ENCODE data around the gene DDX55.
"Not testable (repeated sequence)": the region's sequence is repeated elsewhere in the genome, so short reads cannot be mapped to it uniquely, and the experiment has no call there.

DDX55 gene, protein sequence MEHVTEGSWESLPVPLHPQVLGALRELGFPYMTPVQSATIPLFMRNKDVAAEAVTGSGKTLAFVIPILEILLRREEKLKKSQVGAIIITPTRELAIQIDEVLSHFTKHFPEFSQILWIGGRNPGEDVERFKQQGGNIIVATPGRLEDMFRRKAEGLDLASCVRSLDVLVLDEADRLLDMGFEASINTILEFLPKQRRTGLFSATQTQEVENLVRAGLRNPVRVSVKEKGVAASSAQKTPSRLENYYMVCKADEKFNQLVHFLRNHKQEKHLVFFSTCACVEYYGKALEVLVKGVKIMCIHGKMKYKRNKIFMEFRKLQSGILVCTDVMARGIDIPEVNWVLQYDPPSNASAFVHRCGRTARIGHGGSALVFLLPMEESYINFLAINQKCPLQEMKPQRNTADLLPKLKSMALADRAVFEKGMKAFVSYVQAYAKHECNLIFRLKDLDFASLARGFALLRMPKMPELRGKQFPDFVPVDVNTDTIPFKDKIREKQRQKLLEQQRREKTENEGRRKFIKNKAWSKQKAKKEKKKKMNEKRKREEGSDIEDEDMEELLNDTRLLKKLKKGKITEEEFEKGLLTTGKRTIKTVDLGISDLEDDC

DNA sequence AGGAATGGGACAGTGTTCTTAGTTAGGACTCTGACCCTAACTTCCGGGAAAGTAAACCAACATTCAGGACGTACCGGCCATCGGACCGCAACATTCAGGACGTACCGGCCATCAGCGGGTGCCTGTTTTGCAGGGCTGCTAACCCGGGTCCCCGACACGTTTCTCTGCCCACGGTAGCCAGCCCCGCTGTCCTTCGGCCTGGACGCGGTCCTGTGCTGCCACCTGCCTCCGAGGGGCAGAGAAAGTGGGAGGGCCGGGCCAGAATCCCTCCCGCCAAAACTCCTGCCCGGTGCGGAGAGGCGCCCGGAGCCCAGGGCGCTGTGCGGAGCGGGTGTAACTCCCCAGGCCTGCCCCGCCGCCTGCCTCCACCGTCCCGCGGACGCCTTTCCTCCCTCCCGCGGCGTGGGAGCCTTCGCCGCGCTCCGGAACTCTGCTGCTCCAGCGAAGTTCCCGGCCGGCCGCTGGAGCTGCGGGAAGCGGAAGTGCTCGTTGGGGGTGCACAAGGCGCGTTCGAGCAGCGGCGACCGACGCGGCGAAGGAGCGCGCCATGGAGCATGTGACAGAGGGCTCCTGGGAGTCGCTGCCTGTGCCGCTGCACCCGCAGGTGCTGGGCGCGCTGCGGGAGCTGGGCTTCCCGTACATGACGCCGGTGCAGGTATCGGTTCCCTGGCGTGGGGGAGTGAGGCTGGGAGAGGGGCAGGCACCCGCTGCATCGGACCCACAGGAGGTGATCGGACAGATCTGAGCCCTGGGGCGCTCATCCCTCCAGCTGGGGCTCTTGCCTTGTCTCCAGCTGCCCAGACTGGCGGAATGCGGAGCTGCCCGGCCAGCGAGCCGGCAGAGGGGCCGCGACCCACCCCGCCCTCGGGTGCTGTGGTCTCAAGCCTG lies at the start of gene DDX55:
Gene DDX55, plus strand, starts transcription at position 498 of the 888 bp plus-strand sequence. Its CDS starts 50 bp downstream, at position 548.
- H3K4me1 ChIP-seq (ENCODE audit: insufficient read depth, poor library complexity, severe bottlenecking): no peaks in the 10 kb centered on the region
- peak within 1 kb of the TSS; percentile 83 for H3K4me3 ChIP-seq (ENCODE audit: severe bottlenecking)
- DNase-seq (ENCODE audit: low spot score) (peak; percentile 70), ATAC-seq (ENCODE audit: low read depth) (peak; percentile 90)
- H3K9me3 ChIP-seq (ENCODE audit: severe bottlenecking): no peaks in the 10 kb centered on the region
- H3K27me3 ChIP-seq (ENCODE audit: insufficient read depth, poor library complexity, severe bottlenecking): no peaks in the 10 kb centered on the region
- peak within 1 kb of the TSS; percentile 31 for H3K27ac ChIP-seq (ENCODE audit: poor library complexity, severe bottlenecking)
- H3K36me3 ChIP-seq (ENCODE audit: low read depth): peaks cover 50% of the 10 kb centered on the region
- TF ChIP-seq, protein P1, sequence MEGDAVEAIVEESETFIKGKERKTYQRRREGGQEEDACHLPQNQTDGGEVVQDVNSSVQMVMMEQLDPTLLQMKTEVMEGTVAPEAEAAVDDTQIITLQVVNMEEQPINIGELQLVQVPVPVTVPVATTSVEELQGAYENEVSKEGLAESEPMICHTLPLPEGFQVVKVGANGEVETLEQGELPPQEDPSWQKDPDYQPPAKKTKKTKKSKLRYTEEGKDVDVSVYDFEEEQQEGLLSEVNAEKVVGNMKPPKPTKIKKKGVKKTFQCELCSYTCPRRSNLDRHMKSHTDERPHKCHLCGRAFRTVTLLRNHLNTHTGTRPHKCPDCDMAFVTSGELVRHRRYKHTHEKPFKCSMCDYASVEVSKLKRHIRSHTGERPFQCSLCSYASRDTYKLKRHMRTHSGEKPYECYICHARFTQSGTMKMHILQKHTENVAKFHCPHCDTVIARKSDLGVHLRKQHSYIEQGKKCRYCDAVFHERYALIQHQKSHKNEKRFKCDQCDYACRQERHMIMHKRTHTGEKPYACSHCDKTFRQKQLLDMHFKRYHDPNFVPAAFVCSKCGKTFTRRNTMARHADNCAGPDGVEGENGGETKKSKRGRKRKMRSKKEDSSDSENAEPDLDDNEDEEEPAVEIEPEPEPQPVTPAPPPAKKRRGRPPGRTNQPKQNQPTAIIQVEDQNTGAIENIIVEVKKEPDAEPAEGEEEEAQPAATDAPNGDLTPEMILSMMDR (IDR thresholded peaks at IDR 0.05; ENCODE audit: poor library complexity, severe bottlenecking): peak; percentile 64

DNA sequence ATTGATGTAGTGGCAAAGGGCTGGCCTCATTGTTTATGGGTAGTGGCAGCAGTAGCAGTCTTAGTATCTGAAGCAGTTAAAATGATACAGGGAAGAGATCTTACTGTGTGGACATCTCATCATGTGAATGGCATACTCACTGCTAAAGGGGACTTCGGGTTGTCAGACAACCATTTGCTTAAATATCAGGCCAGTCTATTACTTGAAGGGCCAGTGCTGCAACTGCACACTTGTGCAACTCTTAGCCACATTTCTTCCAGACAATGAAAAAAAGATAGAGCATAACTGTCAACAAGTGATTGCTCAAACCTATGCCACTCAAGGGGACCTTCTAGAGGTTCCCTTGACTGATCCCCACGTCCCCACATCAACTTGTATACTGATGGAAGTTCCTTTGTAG lies 47.8 kb upstream of the DDX55 start:
- not testable (repeated sequence) for ATAC-seq (ENCODE audit: low read depth); H3K27ac ChIP-seq (ENCODE audit: poor library complexity, severe bottlenecking); H3K27me3 ChIP-seq (ENCODE audit: insufficient read depth, poor library complexity, severe bottlenecking); H3K4me1 ChIP-seq (ENCODE audit: insufficient read depth, poor library complexity, severe bottlenecking); H3K4me3 ChIP-seq (ENCODE audit: severe bottlenecking); H3K9me3 ChIP-seq (ENCODE audit: severe bottlenecking); H3K36me3 ChIP-seq (ENCODE audit: low read depth); DNase-seq (ENCODE audit: low spot score)

DNA sequence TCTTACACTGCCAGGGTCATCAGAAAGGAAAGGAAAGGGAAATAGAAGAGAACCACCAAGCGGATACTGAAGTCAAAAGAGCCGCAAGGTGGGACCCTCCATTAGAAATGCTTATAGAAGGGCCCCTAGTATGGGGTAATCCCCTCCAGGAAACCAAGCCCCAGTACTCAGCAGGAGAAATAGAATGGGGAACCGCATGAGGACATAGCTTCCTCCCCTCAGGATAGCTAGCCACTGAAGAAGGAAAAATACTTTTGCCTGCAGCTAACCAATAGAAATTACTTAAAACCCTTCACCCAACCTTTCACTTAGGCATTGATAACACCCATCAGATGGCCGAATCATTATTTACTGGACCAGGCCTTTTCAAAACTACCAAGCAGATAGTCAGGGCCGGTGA lies 47.1 kb upstream of the DDX55 start:
- H3K4me1 ChIP-seq (ENCODE audit: insufficient read depth, poor library complexity, severe bottlenecking); H3K27me3 ChIP-seq (ENCODE audit: insufficient read depth, poor library complexity, severe bottlenecking); H3K27ac ChIP-seq (ENCODE audit: poor library complexity, severe bottlenecking); DNase-seq (ENCODE audit: low spot score); ATAC-seq (ENCODE audit: low read depth); H3K36me3 ChIP-seq (ENCODE audit: low read depth); H3K4me3 ChIP-seq (ENCODE audit: severe bottlenecking); H3K9me3 ChIP-seq (ENCODE audit: severe bottlenecking): not testable (repeated sequence)

DNA sequence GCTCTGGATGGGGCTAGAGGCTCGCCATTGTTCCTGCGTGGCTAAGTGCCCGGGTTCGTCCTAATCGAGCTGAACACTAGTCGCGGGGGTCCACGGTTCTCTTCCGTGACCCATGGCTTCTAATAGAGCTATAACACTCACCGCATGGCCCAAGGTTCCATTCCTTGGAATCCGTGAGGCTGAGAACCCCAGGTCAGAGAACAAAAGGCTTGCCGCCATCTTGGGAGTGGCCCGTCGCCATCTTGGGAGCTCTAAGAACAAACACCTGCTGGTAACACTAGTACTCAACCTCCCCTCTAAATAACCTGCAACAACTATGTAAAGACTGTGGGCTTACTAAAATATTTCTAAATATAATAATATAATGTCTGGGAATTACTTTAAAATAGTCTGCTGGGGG lies 43.4 kb upstream of the DDX55 start:
- H3K27me3 ChIP-seq (ENCODE audit: insufficient read depth, poor library complexity, severe bottlenecking); DNase-seq (ENCODE audit: low spot score); H3K4me3 ChIP-seq (ENCODE audit: severe bottlenecking); H3K9me3 ChIP-seq (ENCODE audit: severe bottlenecking); ATAC-seq (ENCODE audit: low read depth); H3K36me3 ChIP-seq (ENCODE audit: low read depth); H3K27ac ChIP-seq (ENCODE audit: poor library complexity, severe bottlenecking); H3K4me1 ChIP-seq (ENCODE audit: insufficient read depth, poor library complexity, severe bottlenecking): not testable (repeated sequence)

DNA sequence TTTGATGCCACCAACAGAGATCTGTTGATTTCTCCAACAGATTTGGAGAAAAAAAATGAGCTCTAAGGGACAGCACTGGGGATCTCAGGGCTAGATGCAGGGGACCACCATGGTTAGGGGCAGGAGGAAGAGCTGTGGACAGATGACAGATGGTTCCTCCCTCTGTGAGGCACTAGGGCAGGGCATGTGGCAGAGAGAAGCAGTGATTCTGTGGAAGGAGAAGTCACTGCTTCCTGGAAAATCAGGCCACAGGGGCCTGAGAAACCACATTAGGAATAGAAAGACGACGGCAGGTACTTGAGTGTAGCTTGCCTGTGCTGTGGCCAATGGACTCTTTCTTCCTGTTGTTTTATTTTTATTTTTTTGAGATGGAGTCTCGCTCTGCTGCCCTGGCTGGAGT lies 42.4 kb upstream of the DDX55 start:
- DNase-seq (ENCODE audit: low spot score) (no peak), ATAC-seq (ENCODE audit: low read depth) (no peak)
- H3K27me3 ChIP-seq (ENCODE audit: insufficient read depth, poor library complexity, severe bottlenecking): no peaks in the 10 kb centered on the region
- no peaks in the 10 kb centered on the region for H3K9me3 ChIP-seq (ENCODE audit: severe bottlenecking)
- H3K27ac ChIP-seq (ENCODE audit: poor library complexity, severe bottlenecking): no peak overlapping the region
- no peak overlapping the region for H3K4me3 ChIP-seq (ENCODE audit: severe bottlenecking)
- TF ChIP-seq, protein P1 (IDR thresholded peaks at IDR 0.05; ENCODE audit: poor library complexity, severe bottlenecking): no peak
- no peaks in the 10 kb centered on the region for H3K4me1 ChIP-seq (ENCODE audit: insufficient read depth, poor library complexity, severe bottlenecking)
- no peaks in the 10 kb centered on the region for H3K36me3 ChIP-seq (ENCODE audit: low read depth)

DNA sequence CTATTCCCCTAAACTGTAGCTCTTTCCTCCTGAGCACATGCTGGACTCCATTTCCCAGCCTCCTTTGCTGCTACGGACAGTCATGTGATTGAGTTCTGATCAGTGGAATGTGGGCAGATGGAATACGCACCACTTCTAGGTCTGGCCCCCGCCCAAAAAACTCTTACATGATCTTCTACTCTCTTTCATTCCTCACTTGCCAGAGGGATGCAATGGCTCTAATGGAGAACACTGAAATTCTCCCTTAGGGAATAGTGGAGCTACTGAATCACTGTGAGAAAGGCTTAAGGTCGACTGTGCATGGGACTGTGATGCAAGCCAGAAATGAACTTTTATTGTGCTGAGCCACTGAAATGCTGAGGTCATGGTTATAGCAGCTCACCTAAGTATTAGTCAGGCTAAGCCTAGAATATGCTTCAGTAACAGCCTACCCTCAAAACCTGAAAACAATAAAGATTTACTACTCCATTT lies 30.5 kb upstream of the DDX55 start:
- Histone ChIP-seq H3K4me3 (ENCODE audit: severe bottlenecking) (no peak overlapping the region), H3K27ac (ENCODE audit: poor library complexity, severe bottlenecking) (no peak overlapping the region), H3K27me3 (ENCODE audit: insufficient read depth, poor library complexity, severe bottlenecking) (no peaks in the 10 kb centered on the region), H3K36me3 (ENCODE audit: low read depth) (no peaks in the 10 kb centered on the region), H3K4me1 (ENCODE audit: insufficient read depth, poor library complexity, severe bottlenecking) (no peaks in the 10 kb centered on the region), H3K9me3 (ENCODE audit: severe bottlenecking) (no peaks in the 10 kb centered on the region)
- TF ChIP-seq, protein P1 (IDR thresholded peaks at IDR 0.05; ENCODE audit: poor library complexity, severe bottlenecking): no peak
- no peak for DNase-seq (ENCODE audit: low spot score)
- ATAC-seq (ENCODE audit: low read depth): peak; percentile 75

All from RWPE2 (cell line).